Tibial nerve (tissue), 4 donors: ENCODE data around the gene TBC1D22B.

Experiments used
- CTCF ChIP-seq, 5 experiments: fragments of 200-600 bp in 3 of 5; fragments of 450-650 bp in 2 of 5; sonication (generic) in 3 of 5; IDR thresholded peaks; one replicate each; pipeline ENCODE4 v1.5.1; 2016 to 2019; ENCODE audit warnings: antibody characterized with exemption in 5 of 5, mild to moderate bottlenecking in 3 of 5, moderate library complexity in 2 of 5
- EP300 ChIP-seq, 2 donors: sonication (generic); formaldehyde crosslinking; IDR thresholded peaks; one replicate each; pipeline ENCODE4 v1.6.1; 2017; ENCODE audit warnings: antibody characterized with exemption in 2 of 2, mild to moderate bottlenecking in 1 of 2
- POLR2A ChIP-seq, 2 donors: fragments of 450-650 bp; IDR thresholded peaks; one replicate each; pipeline ENCODE4 v1.6.1; 2017; ENCODE audit warnings: antibody characterized with exemption in 2 of 2, mild to moderate bottlenecking in 2 of 2, moderate library complexity in 2 of 2

GRCh38 chr6:37366910-37367309 lies 109.3 kb downstream of the TBC1D22B start:
- TF ChIP-seq CTCF (IDR thresholded peaks at IDR 0.05) = no peak
- TF ChIP-seq POLR2A (IDR thresholded peaks at IDR 0.05) = no peak
- no peak for TF ChIP-seq EP300 (IDR thresholded peaks at IDR 0.05)
